Testis (tissue), 2 donors: Measurements from ENCODE around the gene ZNF648.
"Not testable (repeated sequence)": the region's sequence is repeated elsewhere in the genome, so short reads cannot be mapped to it uniquely, and the experiment has no call there.

Source experiments
- POLR2A ChIP-seq: fragments of 450-650 bp; IDR thresholded peaks from one replicate; pipeline ENCODE4 v1.6.1; 2017; ENCODE audit warnings: antibody characterized with exemption, mild to moderate bottlenecking, moderate library complexity
- TF ChIP-seq, protein P1 (sequence below), 3 experiments: fragments of 450-650 bp in 2 of 3; fragments of 200-600 bp in 1 of 3; sonication (generic) in 1 of 3; IDR thresholded peaks; one replicate each; pipeline ENCODE4 v1.5.1; 2016 to 2019; ENCODE audit warnings: antibody characterized with exemption in 3 of 3, mild to moderate bottlenecking in 2 of 3, moderate library complexity in 1 of 3

DNA sequence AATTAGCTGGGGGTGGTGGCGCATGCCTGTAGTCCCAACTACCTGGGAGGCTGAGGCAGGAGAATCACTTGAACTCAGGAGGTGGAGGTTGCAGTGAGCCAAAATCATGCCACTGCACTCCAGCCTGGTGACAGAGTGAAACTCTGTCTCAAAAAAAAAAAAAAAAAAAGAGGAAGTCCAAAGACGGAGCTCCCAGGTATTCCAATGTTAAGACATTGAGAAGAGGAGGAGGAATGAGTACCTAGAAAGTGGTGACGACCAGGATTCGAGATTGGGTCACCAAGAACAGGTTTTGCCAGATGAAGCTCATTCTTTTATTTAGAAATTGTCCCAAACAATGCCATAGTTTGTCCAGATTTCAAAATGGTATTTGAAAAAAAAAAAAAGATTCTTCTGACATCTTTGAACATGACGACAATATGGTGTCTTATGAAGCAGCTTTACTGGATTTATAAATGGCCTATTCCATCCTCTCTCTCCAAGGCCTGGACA lies 33.0 kb upstream of the ZNF648 start:
- TF ChIP-seq POLR2A: not testable (repeated sequence)
- TF ChIP-seq, protein P1, sequence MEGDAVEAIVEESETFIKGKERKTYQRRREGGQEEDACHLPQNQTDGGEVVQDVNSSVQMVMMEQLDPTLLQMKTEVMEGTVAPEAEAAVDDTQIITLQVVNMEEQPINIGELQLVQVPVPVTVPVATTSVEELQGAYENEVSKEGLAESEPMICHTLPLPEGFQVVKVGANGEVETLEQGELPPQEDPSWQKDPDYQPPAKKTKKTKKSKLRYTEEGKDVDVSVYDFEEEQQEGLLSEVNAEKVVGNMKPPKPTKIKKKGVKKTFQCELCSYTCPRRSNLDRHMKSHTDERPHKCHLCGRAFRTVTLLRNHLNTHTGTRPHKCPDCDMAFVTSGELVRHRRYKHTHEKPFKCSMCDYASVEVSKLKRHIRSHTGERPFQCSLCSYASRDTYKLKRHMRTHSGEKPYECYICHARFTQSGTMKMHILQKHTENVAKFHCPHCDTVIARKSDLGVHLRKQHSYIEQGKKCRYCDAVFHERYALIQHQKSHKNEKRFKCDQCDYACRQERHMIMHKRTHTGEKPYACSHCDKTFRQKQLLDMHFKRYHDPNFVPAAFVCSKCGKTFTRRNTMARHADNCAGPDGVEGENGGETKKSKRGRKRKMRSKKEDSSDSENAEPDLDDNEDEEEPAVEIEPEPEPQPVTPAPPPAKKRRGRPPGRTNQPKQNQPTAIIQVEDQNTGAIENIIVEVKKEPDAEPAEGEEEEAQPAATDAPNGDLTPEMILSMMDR (IDR thresholded peaks at IDR 0.05): not testable (repeated sequence)
